GM19023 (cell line): Measurements from ENCODE around the gene IER3.
A peak's percentile ranks its signal among the peaks of the same experiment; 100 is the strongest.

Experiments
- ATAC-seq: cut with Tn5 transposase; IDR thresholded peaks from one replicate; pipeline ENCODE4 v1.9.1; 2021; ENCODE audit warnings: mild to moderate bottlenecking, moderate library complexity; ENCODE audit not compliant: unreplicated experiment

The IER3 gene, protein sequence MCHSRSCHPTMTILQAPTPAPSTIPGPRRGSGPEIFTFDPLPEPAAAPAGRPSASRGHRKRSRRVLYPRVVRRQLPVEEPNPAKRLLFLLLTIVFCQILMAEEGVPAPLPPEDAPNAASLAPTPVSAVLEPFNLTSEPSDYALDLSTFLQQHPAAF

DNA sequence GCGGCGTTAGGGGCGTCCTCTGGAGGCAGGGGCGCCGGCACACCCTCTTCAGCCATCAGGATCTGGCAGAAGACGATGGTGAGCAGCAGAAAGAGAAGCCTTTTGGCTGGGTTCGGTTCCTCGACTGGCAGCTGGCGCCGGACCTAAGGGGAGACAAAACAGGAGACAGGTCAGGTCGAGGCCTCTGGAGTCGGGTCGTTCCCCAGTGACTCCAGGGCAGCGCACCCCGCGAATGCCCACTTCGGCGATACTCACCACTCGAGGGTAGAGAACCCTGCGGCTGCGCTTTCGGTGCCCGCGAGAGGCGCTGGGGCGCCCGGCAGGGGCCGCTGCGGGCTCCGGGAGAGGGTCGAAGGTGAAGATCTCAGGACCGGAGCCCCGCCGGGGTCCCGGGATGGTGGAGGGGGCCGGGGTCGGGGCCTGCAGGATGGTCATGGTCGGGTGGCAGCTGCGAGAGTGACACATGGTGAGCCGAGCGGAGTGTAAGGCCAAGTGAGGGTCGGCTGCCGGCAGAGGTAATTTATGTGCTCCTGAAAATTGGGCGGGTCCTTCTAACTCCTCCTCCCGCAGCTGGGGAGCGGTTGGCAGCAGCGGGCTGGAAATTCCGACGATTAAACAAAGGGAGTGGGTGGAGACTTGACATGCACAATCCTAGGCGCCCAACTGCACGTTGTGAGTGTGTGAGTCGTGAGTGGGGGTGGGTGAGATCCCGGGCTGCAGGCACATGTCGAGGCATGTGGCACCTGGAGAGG lies at the start of gene IER3:
Gene IER3, minus strand, starts transcription at position 494 of the 752 bp plus-strand sequence. Its CDS starts 29 bp downstream, at position 465.
- ATAC-seq: peak; percentile 29

DNA sequence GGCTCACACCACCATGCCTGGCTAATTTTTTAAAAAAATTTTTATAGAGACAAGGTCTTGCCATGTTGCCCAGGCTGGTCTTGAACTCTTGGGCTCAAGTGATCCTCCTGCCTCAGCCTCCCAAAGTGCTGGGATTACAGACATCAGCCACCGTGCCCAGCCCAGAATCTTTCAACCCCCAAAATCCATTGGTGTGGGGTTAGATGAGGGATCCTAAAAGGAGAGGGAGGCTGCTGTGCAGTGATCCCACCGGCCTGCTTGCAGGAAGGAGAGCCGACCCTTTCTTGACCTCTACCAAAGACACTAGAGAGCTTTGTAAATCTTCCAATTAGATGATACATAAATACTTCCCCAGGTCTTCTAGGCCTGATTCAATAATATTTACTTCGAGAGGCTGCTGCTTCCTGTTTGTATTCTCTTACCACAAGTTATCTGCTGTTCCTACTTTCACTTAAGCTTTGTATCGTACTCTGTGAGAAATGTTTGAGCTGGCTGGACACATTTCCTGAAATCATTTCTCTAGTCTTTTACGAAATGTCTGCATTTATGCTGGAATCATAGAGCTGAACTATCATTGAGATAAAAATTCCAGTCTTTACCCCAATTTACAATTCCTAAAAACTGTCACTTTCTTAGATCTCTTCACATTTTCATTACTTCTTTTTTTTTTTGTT lies 49.3 kb upstream of the IER3 start:
- ATAC-seq: no peak

GRCh38 chr6:30792786-30793185 lies 48.4 kb upstream of the IER3 start:
- no peak for ATAC-seq

DNA sequence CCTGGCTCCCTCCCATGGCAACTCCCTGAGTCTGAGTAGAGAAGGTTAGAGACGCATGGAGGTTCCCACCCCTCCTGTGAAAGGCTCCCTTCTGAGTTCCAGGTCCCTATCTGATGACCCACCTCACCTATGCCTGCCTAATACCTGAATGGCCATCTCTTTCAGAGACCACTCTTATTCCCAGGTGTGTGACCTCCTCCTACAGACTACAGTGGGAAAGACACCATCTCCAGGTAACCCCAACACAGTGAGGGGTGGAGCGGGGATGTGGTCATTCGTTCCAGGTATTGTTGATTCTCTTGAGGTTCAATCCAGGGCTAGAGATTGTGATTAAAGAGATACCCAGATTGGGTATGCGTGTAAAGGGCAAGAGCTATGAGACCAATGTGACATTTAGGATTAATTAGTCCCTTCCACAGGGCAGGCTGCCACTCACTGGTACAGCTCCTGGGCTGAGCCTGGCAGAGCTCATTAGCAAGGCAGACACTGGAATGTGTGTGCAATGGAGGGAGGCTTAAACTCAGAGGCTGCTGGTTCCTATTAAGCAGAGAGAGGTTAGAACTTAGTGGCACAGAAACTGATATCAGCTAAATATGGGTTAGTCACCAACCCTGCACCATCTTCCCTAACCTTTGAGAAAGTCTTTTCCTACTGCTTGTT lies 46.5 kb upstream of the IER3 start:
- no peak for ATAC-seq

- no peak for ATAC-seq
Measured at GRCh38 chr6:30789606-30790005, 45.3 kb upstream of the IER3 start.

DNA sequence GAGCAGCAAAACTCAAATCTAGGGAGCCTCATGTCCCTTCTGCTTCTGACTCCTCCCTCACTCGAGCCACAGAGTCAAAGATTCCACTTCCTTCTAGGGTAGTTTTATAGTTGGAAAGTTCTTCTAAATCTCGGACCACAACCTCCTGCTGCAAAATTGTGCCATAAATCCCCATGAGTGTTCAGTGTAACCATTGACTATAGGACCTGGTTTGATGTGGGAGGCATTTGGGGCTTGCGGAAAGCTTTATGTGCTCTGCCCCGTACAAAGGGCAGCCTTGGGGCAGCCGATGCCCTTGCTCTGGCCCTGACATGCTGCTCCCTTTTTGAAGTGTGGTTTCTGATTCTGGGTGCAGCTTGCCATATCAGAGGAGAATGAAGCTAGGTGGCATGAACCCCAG lies 43.6 kb upstream of the IER3 start:
- no peak for ATAC-seq

GRCh38 chr6:30782425-30783014 lies 38.2 kb upstream of the IER3 start:
- no peak for ATAC-seq

- no peak for ATAC-seq
Measured at GRCh38 chr6:30781743-30782424, 37.5 kb upstream of the IER3 start.

DNA sequence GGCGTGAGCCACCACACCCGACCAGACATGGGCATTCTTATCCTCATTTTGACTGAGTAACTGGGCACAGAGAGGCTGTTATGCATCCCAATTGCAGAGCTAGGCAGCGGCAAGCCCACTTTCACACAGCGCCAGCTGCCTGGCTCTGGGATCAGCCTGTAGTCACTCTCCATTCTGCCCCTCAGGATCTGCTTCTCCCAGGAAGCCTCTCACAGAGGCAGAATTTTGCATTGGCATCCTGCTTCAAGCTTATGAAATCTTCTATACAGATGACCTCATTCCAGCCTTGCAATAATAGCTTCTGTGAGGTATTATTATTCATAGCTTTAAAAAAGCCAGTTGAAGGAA lies 37.0 kb upstream of the IER3 start:
- no peak for ATAC-seq

DNA sequence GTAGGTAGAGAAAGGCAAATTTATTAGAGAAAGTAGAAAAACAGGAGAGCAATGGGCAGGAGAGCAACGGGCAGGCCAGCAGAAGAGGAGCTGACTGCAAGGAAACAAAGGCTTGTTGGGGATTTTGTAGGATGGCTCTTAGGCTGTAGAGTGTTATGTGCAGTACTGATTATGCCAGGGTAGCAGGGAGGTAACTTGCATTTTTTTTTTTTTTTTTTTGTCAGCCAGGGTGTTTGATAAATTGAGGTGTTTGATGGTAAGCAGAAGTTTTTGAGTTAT lies 36.2 kb upstream of the IER3 start:
- no peak for ATAC-seq

DNA sequence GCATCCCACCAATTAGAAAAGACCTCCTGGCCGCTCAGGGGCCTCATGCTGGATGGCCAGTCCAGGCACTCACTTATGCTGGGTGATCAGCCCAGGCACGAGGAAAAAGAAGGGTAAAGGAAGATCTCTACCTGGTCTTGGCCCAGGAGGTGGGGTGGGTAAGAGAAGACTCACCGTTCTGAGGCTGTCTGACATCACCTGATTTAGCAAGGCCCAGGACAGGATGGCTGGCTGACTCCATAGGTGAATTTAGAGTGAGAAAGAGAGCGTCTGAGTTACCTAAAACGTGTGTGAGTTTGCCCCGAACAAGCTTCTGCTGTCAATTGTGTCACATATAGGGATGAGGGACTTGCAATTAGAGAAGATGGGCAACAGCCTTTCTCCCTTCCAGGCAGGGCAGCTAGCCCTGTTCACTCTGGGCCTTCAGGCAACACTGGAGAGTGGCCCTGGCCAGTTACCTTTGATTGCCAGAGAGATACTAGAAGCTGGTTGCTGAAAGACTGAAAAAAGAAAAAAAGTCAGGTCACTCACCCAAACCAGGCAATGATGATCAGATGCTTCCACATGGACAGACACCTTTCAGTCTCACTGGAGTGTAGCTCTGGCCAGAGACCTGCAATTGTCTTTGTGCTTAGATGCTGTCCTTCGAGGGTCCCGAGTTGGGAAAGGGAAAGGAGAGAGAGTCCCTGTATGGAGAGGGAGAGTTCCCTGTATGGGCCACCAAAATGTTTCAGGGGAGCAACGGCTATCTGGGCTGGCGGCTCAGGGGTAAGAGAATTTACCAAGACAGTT lies 35.7 kb upstream of the IER3 start:
- ATAC-seq: no peak

DNA sequence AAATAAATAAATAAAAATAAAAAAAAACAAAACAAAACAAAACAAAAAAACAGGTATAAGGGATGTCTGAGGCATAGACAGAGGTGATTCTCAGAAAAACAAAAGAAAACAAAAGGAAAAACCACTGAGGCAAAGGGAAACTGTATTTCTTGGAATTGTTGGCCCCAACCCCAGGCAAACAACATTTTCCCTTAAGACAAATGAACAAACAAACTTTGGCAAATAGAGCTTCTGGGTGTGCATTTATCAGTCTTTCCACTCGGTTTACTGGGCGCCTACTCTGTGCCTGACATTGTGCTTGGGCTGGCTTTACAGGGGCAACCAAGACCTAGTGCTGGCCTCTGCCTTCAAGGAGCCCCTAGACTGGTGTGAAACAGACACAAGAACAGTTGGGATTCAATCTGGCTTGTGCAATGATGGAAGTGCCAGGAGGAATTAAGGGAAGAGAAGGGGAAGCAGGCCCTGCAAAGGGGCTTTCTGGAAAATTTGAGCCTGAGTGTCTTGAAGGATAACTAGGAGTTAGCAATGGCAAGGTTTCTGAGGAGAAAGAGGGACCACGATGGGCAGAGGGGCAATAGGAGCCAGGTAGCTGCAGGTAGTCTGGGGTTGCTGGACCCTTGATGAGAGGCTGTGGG lies 33.8 kb upstream of the IER3 start:
- ATAC-seq: no peak

GRCh38 chr6:30777155-30777485 lies 32.8 kb upstream of the IER3 start:
- no peak for ATAC-seq

- no peak for ATAC-seq
Measured at GRCh38 chr6:30776390-30777154, 32.2 kb upstream of the IER3 start.

DNA sequence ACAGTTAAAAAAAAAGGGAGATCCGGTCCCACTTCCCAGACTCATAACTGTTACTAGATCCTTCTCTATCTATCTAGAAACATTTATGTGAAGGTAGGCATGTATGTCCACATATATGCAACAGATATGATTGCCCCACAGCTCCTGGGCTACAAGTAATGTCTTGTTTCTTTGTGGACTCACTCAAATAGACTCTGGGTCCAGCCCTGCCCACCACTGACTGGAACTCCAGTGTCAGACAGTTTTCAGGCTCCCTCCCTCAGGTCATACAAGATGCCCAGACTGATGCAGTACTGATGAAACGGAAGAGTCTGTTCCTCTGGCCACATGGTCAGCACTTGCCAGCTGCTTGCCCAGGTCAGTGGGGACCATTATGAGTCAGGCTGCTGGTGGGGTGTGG lies 30.8 kb upstream of the IER3 start:
- ATAC-seq: no peak

DNA sequence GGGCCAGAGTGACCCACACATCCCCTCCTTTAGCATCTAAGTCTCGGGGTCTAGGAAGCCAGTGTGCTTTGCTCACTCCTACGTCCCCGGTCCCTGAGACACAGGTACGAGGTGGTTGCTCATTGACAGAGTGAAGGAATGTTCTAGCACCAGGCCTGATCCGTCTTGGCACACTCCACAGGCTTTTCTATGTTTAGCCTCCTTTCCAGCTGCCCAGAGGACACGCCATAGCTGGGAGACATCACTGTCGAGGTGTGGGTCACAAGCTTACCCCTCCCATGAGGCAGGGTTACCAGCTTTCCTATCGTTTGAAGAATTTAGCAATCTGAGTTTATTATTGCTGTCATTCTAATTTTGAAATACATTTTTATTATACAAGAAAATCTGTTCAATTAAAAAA lies 30.4 kb upstream of the IER3 start:
- ATAC-seq: no peak

GRCh38 chr6:30770592-30770991 lies 26.2 kb upstream of the IER3 start:
- ATAC-seq: no peak

GRCh38 chr6:30769853-30770524 lies 25.6 kb upstream of the IER3 start:
- no peak for ATAC-seq
